BLaER1 treated with 17β-estradiol and CSF1 and Interleukin-3, amounts not matched to agents 10 nM and 100 nM (cell line): ENCODE measurements around the gene DNAJC6.
"Not testable (repeated sequence)": the region's sequence is repeated elsewhere in the genome, so short reads cannot be mapped to it uniquely, and the experiment has no call there.

Experiments
- H3K27ac ChIP-seq, 11 experiments: shearing (Covaris generic); formaldehyde crosslinking; 2 replicates each; pipeline ENCODE4 v1.8.1; 2022
- H3K27me3 ChIP-seq, 11 experiments: shearing (Covaris generic); formaldehyde crosslinking; 2 replicates each; pipeline ENCODE4 v1.8.1; 2022
- H3K36me3 ChIP-seq, 11 experiments: shearing (Covaris generic); formaldehyde crosslinking; 2 replicates each; pipeline ENCODE4 v1.8.1; 2022
- H3K4me1 ChIP-seq, 10 experiments: shearing (Covaris generic); formaldehyde crosslinking; 2 replicates each; pipeline ENCODE4 v1.8.1; 2022
- H3K4me2 ChIP-seq, 11 experiments: shearing (Covaris generic); formaldehyde crosslinking; 2 replicates each; pipeline ENCODE4 v1.8.1; 2022
- H3K4me3 ChIP-seq, 10 experiments: shearing (Covaris generic); formaldehyde crosslinking; 2 replicates each; pipeline ENCODE4 v1.8.1; 2022
- H3K9ac ChIP-seq, 11 experiments: shearing (Covaris generic); formaldehyde crosslinking; 2 replicates each; pipeline ENCODE4 v1.8.1; 2022
- H3K9me3 ChIP-seq, 11 experiments: shearing (Covaris generic); formaldehyde crosslinking; replicated peaks in 1 of 11; 2 replicates each; pipeline ENCODE4 v1.8.1; 2022
- H4K20me1 ChIP-seq, 11 experiments: shearing (Covaris generic); formaldehyde crosslinking; 2 replicates each; pipeline ENCODE4 v1.8.1; 2022
- Cebpa-rat ChIP-seq, 11 experiments: shearing (Covaris generic); IDR thresholded peaks; 2 replicates each; pipeline ENCODE4 v1.8.1; 2022

The DNAJC6 gene

GRCh38 chr1:65362545-65362944 is 53.2 kb downstream of the DNAJC6 start:
- H3K4me3 ChIP-seq: no peak overlapping the region
- no peak overlapping the region for H3K9ac ChIP-seq
- no peaks in the 10 kb centered on the region for H3K4me1 ChIP-seq
- no peaks in the 10 kb centered on the region; a peak in 1 of 22 replicates for H4K20me1 ChIP-seq
- no peaks in the 10 kb centered on the region for H3K27me3 ChIP-seq
- no peaks in the 10 kb centered on the region for H3K9me3 ChIP-seq
- no peak overlapping the region for H3K4me2 ChIP-seq
- H3K36me3 ChIP-seq: no peaks in the 10 kb centered on the region
- TF ChIP-seq Cebpa-rat (IDR thresholded peaks at IDR 0.05): no peak
- no peak overlapping the region for H3K27ac ChIP-seq

GRCh38 chr1:65363484-65363883 is 54.1 kb downstream of the DNAJC6 start:
- H3K4me2 ChIP-seq: no peak overlapping the region
- H3K9me3 ChIP-seq: no peaks in the 10 kb centered on the region
- no peak overlapping the region for H3K4me3 ChIP-seq
- no peak for TF ChIP-seq Cebpa-rat (IDR thresholded peaks at IDR 0.05)
- H3K27ac ChIP-seq: no peak overlapping the region
- H3K4me1 ChIP-seq: no peaks in the 10 kb centered on the region
- H3K9ac ChIP-seq: no peak overlapping the region
- no peaks in the 10 kb centered on the region for H3K36me3 ChIP-seq
- H4K20me1 ChIP-seq: no peaks in the 10 kb centered on the region; a peak in 1 of 22 replicates
- H3K27me3 ChIP-seq: no peaks in the 10 kb centered on the region

GRCh38 chr1:65368403-65368802 is 59.1 kb downstream of the DNAJC6 start:
- Histone ChIP-seq H3K27me3 (no peaks in the 10 kb centered on the region), H3K36me3 (no peaks in the 10 kb centered on the region), H4K20me1 (no peaks in the 10 kb centered on the region; a peak in 1 of 22 replicates), H3K9ac (no peak overlapping the region), H3K4me1 (no peaks in the 10 kb centered on the region), H3K9me3 (no peaks in the 10 kb centered on the region), H3K4me3 (no peak overlapping the region), H3K27ac (no peak overlapping the region), H3K4me2 (no peak overlapping the region)
- TF ChIP-seq Cebpa-rat (IDR thresholded peaks at IDR 0.05): no peak

GRCh38 chr1:65371544-65371943 is 62.2 kb downstream of the DNAJC6 start:
- Histone ChIP-seq H3K9ac (no peak overlapping the region), H3K27ac (no peak overlapping the region), H3K4me2 (no peak overlapping the region), H3K4me1 (no peaks in the 10 kb centered on the region), H3K27me3 (no peaks in the 10 kb centered on the region), H4K20me1 (no peaks in the 10 kb centered on the region), H3K9me3 (no peaks in the 10 kb centered on the region), H3K4me3 (no peak overlapping the region), H3K36me3 (no peaks in the 10 kb centered on the region)
- TF ChIP-seq Cebpa-rat (IDR thresholded peaks at IDR 0.05): no peak

- Histone ChIP-seq H3K36me3 (no peaks in the 10 kb centered on the region), H3K9me3 (no peaks in the 10 kb centered on the region), H3K4me1 (no peaks in the 10 kb centered on the region), H3K27me3 (no peaks in the 10 kb centered on the region), H3K4me3 (no peak overlapping the region), H3K9ac (no peak overlapping the region), H3K27ac (no peak overlapping the region), H4K20me1 (no peaks in the 10 kb centered on the region), H3K4me2 (no peak overlapping the region)
- TF ChIP-seq Cebpa-rat (IDR thresholded peaks at IDR 0.05): no peak
These were observed 63.2 kb downstream of the DNAJC6 start for GRCh38 chr1:65372557-65372956.

GRCh38 chr1:65377496-65378246 is 68.3 kb downstream of the DNAJC6 start:
- Histone ChIP-seq H3K4me1 (no peaks in the 10 kb centered on the region), H4K20me1 (no peaks in the 10 kb centered on the region), H3K27me3 (no peaks in the 10 kb centered on the region), H3K9me3 (no peaks in the 10 kb centered on the region), H3K4me3 (no peak overlapping the region), H3K27ac (no peak overlapping the region), H3K9ac (no peak overlapping the region), H3K4me2 (no peak overlapping the region), H3K36me3 (no peaks in the 10 kb centered on the region)
- no peak for TF ChIP-seq Cebpa-rat (IDR thresholded peaks at IDR 0.05)

- no peak overlapping the region for H3K4me3 ChIP-seq
- H3K9me3 ChIP-seq: no peaks in the 10 kb centered on the region
- H3K27me3 ChIP-seq: no peaks in the 10 kb centered on the region
- H3K9ac ChIP-seq: no peak overlapping the region
- TF ChIP-seq Cebpa-rat (IDR thresholded peaks at IDR 0.05): no peak
- no peaks in the 10 kb centered on the region for H3K4me1 ChIP-seq
- no peaks in the 10 kb centered on the region for H4K20me1 ChIP-seq
- no peaks in the 10 kb centered on the region for H3K36me3 ChIP-seq
- H3K4me2 ChIP-seq: no peak overlapping the region
- H3K27ac ChIP-seq: no peak overlapping the region
These were observed 69.1 kb downstream of the DNAJC6 start for GRCh38 chr1:65378247-65378946.

GRCh38 chr1:65384426-65384825 is 75.1 kb downstream of the DNAJC6 start:
- not testable (repeated sequence) for H3K9me3 ChIP-seq, H3K4me3 ChIP-seq, H3K27ac ChIP-seq, H3K36me3 ChIP-seq, H3K9ac ChIP-seq, H3K27me3 ChIP-seq, H3K4me2 ChIP-seq, H3K4me1 ChIP-seq, H4K20me1 ChIP-seq

GRCh38 chr1:65386439-65386838 is 77.1 kb downstream of the DNAJC6 start:
- Histone ChIP-seq H3K9ac (no peak overlapping the region), H3K4me3 (no peak overlapping the region), H3K4me2 (no peak overlapping the region), H3K27me3 (no peaks in the 10 kb centered on the region), H3K36me3 (peaks cover 0 to 4% (median 0%) of the 10 kb centered on the region in 11 experiments; a peak in 1 of 22 replicates), H4K20me1 (no peaks in the 10 kb centered on the region), H3K27ac (no peak overlapping the region), H3K9me3 (peaks cover 0 to 9% (median 7%) of the 10 kb centered on the region in 11 experiments; a peak in 5 of 22 replicates), H3K4me1 (no peaks in the 10 kb centered on the region)
- TF ChIP-seq Cebpa-rat (IDR thresholded peaks at IDR 0.05): no peak

GRCh38 chr1:65387821-65388220 is 78.5 kb downstream of the DNAJC6 start:
- Histone ChIP-seq H3K4me2 (no peak overlapping the region), H3K4me3 (no peak overlapping the region), H3K27ac (no peak overlapping the region), H3K9me3 (peaks cover 0 to 9% (median 7%) of the 10 kb centered on the region in 11 experiments; a peak in 5 of 22 replicates), H4K20me1 (no peaks in the 10 kb centered on the region), H3K27me3 (no peaks in the 10 kb centered on the region), H3K36me3 (peaks cover 0 to 4% (median 0%) of the 10 kb centered on the region in 11 experiments; a peak in 1 of 22 replicates), H3K4me1 (no peaks in the 10 kb centered on the region), H3K9ac (no peak overlapping the region)
- no peak for TF ChIP-seq Cebpa-rat (IDR thresholded peaks at IDR 0.05)
